Fibroblast of lung (primary cell): ENCODE data around the gene GH1.

Experiments used
- CTCF ChIP-seq, 2 donors: IDR thresholded peaks in 1 of 2; conservative IDR thresholded peaks in 1 of 2; 1 replicate in 1 of 2; 2 replicates in 1 of 2; pipeline ENCODE4 v1.5.1; 2011 to 2012; ENCODE audit warnings: low read length in 2 of 2, control low read depth in 1 of 2, inconsistent platforms in 1 of 2, low read depth in 1 of 2, mild to moderate bottlenecking in 1 of 2
- EZH2 ChIP-seq: IDR thresholded peaks from 2 replicates; pipeline ENCODE4 v1.5.1; 2012; ENCODE audit warnings: low read length, control low read depth, mild to moderate bottlenecking; ENCODE audit errors: missing control alignments

GRCh38 chr17:63934183-63935112 lies 15.8 kb upstream of the GH1 start:
- TF ChIP-seq CTCF (conservative IDR thresholded peaks at IDR 0.05 in 1 of 2, IDR thresholded peaks at IDR 0.05 in 1 of 2; ENCODE audit: low read depth in 1 of 2, low read length in 2 of 2) (no peak), EZH2 (no peak)
